WI38 (cell line): ENCODE data around the gene UBL3.

Experiments
- H3K4me3 ChIP-seq: 2 replicates; pipeline ENCODE4 v1.5.1; 2011; ENCODE audit warnings: low read depth, mild to moderate bottlenecking, control low read depth, low read length
- TF ChIP-seq, protein P1 (sequence below): IDR thresholded peaks from 2 replicates; pipeline ENCODE4 v1.5.1; 2012; ENCODE audit warnings: low read depth, mild to moderate bottlenecking, control low read depth, low read length

UBL3 gene

GRCh38 chr13:29785978-29786377 lies 64.4 kb downstream of the UBL3 start:
- no peak overlapping the region for H3K4me3 ChIP-seq
- TF ChIP-seq, protein P1, sequence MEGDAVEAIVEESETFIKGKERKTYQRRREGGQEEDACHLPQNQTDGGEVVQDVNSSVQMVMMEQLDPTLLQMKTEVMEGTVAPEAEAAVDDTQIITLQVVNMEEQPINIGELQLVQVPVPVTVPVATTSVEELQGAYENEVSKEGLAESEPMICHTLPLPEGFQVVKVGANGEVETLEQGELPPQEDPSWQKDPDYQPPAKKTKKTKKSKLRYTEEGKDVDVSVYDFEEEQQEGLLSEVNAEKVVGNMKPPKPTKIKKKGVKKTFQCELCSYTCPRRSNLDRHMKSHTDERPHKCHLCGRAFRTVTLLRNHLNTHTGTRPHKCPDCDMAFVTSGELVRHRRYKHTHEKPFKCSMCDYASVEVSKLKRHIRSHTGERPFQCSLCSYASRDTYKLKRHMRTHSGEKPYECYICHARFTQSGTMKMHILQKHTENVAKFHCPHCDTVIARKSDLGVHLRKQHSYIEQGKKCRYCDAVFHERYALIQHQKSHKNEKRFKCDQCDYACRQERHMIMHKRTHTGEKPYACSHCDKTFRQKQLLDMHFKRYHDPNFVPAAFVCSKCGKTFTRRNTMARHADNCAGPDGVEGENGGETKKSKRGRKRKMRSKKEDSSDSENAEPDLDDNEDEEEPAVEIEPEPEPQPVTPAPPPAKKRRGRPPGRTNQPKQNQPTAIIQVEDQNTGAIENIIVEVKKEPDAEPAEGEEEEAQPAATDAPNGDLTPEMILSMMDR: no peak

GRCh38 chr13:29782798-29783197 lies 67.6 kb downstream of the UBL3 start:
- TF ChIP-seq, protein P1: no peak
- no peak overlapping the region for H3K4me3 ChIP-seq

DNA sequence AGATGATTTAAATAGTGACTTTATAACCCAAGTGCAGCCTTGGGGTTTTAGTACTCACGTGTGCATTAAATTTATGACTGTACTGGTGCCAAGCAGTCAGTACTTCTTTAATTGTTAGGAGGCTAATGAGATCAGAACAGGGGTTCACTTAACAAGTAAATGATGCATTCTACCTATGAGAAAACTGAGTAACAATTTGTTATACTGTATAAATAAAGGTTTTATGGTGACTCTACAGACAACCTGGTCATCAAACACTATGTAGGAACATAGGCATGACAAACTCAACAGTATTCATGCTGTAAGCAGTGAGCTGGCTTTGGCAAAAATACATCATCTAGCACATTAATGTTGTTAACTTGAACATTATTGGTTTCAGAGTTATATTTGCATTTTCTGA lies 75.6 kb downstream of the UBL3 start:
- TF ChIP-seq, protein P1: no peak

GRCh38 chr13:29771247-29771646 lies 79.2 kb downstream of the UBL3 start:
- H3K4me3 ChIP-seq: no peak overlapping the region
- TF ChIP-seq, protein P1: no peak; the same call in 1 of the 2 replicates

More for the DNA sequence above, 75.6 kb downstream of the UBL3 start:
- no peak overlapping the region for H3K4me3 ChIP-seq

GRCh38 chr13:29767006-29767405 lies 83.4 kb downstream of the UBL3 start:
- TF ChIP-seq, protein P1: no peak
- H3K4me3 ChIP-seq: no peak overlapping the region

GRCh38 chr13:29763436-29764180 lies 86.8 kb downstream of the UBL3 start:
- TF ChIP-seq, protein P1: no peak
- H3K4me3 ChIP-seq: no peak overlapping the region

- TF ChIP-seq, protein P1: no peak
- no peak overlapping the region for H3K4me3 ChIP-seq
These were observed 88.6 kb downstream of the UBL3 start for GRCh38 chr13:29761815-29762214.
